ENCODE data around the gene KRTAP10-3.
"Not testable (repeated sequence)": the region's sequence is repeated elsewhere in the genome, so short reads cannot be mapped to it uniquely, and the experiment has no call there.

Gene KRTAP10-3

DNA sequence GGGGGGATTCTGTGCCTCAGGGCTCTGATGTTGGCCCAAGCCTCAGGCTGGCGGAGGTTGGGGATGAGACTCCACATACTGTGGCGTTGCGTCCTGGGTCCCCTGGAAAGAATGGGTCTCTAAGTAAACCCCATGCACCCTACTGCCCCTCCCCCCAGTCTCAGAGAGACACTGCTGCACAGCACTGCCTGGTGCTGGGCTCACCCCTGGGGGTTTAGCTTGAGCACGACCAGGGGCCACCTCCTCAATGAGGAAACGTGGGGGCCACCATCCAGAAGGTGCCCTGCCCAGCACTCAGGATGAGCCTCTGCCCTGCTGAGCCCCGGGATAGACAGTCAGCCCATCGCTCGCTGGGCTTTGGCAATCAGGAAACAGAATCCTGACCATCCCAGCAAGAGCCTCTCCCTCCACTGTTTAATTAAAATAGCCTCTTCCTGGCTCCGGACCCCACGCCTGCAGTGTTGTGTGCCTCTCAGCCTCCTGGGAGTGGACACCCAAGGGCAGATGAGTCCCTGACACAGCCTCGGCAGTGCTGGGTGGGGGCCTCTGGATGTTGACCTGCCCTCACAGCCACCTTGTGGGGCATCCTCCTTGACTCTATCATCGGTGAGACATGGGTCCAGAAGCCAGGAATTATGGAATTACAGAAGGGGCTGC is 11.4 kb upstream of the KRTAP10-3 start:
- no peak for DNase-seq

DNA sequence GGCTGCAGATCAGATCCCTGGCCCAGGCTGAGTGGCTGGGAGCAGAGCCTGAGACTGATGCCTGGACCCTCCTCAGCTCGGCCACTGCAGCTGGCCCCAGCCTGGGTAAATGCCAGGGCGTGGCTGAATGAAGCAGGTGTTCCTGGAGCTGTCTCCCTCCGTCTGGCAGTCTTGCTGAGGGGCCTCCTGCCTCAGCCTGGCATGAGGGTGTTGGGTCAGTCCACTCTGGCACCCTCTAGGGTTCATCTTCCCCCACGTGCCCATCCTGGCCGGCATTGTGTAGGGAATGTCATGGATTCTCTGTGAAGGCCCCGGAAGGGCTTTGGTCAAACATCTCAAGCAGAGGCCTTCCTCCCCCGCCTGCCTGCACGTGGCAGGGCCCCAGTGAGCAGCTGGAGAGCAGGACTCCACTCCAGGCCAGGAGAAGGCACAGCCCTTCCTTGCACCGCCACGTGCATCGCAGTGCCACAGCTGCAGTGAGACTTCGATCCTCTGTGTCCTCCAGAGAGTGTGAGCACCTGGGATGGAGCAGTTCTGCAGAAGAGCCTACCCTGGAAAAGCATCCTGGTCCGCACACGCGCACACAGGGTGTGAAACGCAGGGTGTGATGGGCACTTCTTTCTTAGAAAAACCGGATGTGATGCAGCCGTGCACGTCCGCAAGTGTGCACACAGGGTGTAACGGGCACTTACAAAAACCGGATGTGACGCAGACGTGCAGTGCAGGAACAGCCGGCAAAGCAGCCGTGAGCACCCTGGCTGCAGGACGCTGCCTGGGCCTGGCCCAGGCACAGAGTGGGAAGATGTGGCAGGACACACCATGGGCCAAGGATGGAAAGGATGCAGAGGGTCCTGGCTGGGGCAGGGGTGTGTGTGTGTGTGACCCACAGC is 10.3 kb upstream of the KRTAP10-3 start:
- DNase-seq, result no peak

DNA sequence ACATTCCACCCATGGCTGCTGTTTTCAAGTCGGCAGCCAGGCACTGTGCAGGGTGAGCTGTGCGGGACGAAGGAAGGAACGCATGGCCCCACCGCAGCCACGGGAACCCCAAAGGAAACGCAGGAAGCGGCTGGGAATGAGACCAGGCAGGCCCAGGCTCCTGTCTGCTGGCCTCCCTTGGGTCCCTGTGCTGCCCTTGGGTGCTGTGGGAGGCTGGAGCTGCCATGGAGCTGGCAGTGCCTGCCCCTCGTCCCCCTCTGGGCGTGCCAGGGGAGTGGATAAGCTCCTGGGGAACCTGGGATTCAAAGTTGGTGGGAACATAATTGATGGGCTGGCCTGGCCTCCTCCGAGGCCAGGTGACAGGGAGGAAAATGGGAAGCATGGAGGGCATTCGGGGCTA is 9.7 kb upstream of the KRTAP10-3 start:
- no peak for DNase-seq

DNA sequence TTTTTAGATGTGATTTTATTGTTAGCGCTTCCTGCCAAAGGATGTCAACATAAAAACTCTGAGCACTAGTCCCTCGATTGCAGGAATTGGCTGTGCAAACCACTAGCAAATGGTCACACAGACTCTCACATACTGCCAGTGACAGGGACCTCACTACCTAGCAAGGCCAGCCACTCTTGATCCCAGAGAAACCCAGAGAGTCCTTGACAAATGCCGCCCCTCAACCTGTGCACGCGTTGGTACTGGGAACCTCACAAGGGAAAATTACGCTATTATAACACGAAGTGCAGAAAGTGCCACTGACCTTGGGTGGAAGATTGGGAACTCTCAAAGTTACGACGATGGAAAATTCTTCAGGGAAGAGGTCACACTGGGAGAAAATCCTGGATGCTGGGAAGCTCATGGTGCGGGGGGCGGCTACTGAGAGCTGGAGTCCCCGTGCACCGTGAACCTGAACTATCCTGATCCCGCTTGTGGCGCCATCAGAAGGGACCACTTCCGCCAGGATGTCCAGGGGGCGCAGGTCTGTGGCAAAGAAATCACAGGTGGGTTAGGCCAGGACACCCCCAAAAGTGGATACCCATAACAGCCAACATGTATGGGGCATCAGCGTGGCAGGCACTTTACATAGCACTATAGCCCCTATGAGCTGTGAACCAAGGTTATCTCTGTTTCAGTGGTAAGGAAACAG is 9.0 kb upstream of the KRTAP10-3 start:
- DNase-seq, result no peak

DNA sequence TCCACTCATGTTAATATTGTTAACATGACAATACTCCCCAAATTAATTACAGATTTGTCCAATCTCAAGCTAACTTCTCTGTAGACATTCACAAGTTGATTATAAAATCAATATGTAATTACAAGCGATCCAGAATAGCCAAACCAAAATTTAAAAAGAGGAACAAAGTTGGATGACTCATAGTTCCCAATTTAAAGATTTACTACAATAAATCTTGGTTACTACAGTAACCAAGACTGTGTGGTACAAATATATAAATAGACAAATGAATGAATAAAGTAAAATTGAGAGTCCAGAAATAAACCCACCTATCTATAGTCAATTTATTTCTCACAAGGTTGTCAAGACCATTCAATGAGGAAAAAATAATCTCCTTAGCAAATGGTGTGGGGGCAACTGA is 7.8 kb upstream of the KRTAP10-3 start:
- peak; percentile 55 to 61 for DNase-seq

DNA sequence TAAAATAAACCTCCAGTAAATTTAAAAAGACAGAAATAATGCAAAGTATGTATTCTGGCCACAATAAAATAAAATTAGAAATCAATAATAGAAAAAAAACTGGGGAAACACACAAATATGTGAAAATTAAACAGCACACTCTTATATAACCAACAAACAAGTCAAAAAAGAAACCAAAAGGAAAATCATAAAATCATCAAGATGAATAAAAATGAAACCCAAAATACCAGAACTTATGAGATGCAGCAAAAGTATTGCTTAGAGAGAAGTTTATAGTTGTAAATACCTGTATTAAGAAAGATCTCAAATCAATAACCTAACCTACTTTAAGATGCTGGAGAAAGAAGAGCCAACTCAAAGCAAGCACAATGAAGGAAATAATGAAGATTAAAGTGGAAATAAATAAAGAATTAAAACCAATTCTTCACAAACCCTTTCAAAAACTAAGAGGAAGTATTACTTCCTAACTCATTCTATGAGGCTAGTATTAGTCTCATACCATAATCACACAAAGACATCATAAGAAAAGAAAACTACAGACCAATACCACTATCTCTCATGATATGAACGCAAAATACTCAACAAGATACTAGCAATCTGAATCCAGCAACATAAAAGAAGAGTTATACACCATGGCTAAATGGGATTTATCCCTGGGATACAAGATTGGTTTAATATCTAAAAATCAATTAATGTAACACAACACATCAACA is 6.4 kb upstream of the KRTAP10-3 start:
- peak in 1 of 2 donors; percentile 9 for DNase-seq

DNA sequence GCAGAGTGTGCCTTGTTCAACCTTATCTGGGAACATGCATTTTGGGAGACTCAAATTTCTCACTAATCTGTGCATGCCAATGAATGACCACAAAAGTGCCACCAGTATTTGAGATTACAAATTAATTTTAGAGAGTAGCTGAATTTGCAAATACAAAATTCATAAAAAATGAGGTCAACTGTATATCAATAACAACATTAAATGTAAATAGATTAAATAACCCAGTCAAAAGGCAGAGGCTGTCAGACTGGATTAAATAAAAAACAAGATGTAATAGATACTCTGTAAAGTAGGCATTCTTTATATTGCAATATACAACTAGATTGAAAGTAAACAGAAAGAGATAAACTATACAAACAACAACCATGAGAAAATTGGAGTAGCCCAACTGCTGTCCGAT is 5.5 kb upstream of the KRTAP10-3 start:
- no peak for DNase-seq

DNA sequence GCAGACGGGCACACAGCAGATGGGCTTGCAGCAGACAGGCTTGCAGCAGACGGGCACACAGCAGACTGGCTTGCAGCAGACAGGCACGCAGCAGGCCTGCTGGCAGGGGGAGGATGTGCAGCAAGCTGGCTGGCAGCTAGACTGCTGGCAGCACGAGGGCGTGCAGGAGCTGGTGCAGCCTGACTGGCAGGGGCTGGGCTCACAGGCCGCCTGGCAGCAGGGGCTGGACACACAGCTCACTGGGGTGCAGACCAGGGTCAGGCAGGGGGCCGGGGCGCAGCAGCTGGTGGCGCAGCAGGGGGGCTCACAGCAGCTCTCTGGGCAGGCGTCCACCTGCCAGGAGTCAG is 293 bp downstream of the KRTAP10-3 start:
- DNase-seq, result not testable (repeated sequence)

DNA sequence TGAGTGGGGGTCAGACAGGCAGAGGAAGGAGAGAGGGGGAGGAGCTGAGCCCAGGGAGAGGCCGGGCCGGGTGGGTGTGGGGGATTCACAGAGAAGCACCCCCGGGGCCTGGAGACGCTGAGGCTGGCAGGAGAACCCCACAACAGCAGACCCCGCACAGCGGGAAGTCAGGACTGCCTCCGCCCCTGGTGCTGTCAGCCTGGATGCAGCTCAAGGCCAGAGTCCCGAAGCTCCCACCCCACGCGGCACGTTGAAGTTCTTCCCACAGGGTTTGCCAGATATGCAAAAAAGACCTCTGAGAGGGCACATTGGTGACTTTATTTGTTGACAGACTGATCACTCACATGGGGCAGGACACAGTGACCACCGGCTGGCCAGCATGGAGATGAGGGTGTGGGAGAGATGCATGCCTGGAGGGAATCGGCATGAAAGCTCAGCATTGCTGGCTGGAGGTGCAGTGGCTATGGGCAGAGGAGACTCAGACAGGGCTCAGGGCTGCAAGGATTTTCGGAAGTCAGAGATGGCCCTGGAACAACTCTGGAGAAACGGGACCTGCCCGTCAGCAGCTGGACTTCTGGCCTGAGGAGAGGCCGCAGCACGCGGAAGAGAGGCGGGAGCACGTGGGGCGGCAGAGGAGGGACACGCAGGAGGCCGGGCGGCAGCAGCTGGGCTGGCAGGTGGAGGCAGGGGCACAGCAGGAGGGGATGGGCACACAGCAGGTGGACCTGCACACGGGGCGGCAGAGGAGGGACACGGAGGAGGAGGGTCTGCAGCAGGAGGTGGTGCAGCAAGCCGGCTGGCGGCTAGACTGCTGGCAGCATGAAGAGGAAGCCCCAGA is 885 bp downstream of the KRTAP10-3 start:
- DNase-seq, result no peak

DNA sequence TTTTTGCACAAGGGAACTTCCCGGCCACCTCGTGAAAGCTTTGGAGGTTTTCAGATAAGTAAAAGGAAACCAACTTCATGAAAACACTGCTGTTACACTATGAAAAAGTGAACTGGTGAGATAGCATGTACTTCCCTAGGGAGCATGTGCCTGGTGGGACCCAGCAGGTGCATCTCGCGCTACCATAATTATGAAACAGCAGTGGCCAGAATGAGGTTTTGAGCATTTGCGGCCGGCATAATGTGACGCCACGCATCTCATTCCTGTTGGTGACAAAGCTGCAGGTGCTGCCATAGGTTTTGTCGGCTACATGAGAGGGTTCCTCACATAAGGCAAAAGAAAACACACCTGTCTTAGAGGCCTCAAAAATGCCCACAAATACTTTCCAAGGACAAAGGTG is 1.7 kb downstream of the KRTAP10-3 start:
- no peak for DNase-seq

DNA sequence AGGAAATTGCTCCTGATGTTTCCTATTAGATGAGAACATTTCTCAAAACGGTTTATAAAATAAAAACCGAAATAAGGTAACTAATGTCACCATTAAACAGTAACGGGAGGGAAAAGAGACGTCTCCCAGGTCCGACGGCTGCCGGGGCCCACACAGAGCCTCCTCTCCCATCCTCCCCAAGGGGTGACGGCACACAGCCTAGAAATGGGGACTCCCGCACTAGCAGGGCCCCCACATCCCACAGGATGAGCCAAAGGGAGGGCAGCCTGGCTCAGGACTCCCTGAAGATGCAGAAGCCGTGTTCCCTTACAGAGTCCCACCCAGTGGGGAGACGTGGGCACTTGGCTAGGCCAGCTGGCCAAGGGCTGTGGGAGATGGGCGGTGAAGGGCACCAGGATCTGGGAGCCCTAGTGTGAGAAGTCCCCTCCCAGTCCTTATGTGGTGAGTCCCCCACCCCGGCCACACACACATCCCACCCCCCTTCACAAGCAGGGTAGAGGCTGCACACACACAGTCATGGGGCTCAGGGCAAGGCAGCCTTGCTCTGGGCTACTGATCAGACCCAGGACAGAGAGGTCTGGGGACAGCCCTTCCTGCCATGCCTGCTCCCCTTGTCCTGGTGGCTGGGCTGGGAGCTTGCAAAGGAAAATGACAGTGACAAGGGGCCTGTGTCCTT is 3.3 kb downstream of the KRTAP10-3 start:
- DNase-seq, result no peak

DNA sequence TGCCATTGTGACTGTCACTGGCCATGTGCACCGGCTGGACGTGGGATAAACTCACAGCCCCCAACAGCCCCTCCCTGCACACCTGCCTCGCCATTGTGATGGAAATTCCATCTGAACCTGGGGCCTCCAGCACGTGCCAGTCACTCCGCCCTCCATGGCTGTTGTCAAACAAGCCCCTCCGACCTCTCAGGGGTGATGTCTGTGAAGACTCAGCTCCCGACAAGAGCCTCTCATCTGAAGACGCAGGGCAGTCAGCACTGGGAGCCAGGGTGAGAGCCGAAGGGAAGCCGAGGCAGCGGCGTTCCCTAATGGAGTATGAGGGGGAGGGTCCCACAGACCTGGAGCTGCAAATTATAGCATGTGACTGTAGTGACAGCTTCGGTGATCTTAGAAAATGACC is 5.9 kb downstream of the KRTAP10-3 start:
- DNase-seq, result no peak

DNA sequence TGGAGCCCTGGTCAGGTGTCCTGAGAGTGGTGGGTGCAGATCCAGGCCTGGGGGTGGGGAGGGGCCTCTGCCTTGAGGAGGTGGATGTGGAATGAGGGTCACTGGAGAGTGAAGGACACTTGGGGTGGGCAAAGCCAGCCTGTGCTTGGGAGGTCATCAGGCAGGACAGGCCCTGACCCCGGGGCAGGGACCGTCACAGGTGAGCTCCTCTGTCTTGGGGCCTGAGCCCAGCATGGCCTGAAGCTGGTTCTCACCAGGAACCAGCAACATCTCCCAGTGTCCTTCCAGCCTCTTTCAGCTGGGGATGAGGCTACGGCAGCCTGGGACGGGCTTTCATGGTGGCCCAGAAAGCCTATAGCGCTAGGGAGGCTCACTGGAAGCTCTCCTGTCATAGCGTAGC is 6.5 kb downstream of the KRTAP10-3 start:
- no peak for DNase-seq

DNA sequence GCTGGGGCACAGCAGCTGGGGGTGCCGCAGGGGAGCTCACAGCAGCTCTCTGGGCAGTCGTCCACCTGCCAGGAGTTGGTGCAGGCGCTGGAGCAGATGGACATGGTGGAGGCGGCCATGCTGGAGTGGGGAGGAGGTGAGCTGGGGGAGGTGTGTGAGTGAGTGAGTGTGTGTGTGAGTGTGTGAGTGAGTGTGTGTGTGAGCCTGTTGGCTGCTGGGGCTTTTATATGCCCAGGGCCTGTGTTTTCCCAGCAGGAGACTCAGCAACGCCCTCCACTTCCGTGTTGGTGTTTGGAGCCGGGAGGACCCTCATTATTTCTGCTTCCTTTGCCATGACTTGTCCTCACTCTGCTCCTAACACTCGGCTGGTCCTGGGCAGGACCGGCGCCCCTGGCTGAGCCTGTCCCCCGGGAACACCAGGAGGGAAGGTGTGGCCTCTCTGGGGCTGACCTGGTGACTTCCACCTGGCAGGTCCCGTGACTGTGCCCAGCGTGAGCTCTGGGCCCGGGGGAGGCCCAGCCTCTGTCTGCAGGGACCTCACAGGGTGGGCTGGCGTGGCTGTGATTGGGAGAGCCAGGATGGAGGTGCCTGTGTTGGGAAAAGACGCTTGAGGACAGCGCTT is 7.1 kb downstream of the KRTAP10-3 start, which contains the start of gene KRTAP10-2:
Gene KRTAP10-2, minus strand, starts transcription at position 166 of the 622 bp plus-strand sequence. Its CDS starts 47 bp downstream, at position 119.
- DNase-seq, result no peak

DNA sequence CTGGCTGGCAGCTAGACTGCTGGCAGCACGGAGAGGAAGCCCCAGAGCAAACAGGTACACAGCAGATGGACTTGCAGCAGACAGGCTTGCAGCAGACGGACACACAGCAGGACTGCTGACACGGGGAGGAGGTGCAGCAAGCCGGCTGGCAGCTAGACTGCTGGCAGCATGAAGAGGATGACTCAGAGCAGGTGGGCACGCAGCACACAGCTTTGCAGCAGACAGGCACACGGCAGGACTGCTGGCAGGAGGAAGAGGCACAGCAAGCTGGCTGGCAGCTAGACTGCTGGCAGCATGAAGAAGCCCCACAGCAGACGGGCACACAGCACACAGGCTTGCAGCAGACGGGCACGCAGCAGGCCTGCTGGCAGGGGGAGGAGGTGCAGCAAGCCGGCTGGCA is 7.8 kb downstream of the KRTAP10-3 start:
- DNase-seq, result no peak

DNA sequence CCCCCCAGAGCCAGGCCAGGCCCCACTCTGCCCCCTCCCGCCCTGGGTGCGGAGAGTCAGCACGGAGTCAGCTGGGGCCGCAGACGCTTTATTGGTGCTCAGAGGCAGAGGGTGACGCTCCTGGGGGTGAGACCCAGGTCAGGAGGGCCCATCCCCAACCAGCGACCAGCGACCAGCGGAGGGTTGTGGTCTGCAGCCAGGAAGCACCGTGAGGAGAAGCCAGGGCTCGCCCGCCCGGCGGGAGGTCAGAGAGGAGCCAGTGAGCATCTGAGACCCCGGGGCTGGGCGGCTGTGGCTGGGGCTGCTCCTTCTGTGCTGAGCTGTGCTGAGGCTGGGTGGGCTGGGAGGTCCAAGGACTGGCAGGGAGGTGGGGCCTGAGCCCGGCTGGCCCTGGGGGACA is 8.3 kb downstream of the KRTAP10-3 start:
- not testable (repeated sequence) for DNase-seq

DNA sequence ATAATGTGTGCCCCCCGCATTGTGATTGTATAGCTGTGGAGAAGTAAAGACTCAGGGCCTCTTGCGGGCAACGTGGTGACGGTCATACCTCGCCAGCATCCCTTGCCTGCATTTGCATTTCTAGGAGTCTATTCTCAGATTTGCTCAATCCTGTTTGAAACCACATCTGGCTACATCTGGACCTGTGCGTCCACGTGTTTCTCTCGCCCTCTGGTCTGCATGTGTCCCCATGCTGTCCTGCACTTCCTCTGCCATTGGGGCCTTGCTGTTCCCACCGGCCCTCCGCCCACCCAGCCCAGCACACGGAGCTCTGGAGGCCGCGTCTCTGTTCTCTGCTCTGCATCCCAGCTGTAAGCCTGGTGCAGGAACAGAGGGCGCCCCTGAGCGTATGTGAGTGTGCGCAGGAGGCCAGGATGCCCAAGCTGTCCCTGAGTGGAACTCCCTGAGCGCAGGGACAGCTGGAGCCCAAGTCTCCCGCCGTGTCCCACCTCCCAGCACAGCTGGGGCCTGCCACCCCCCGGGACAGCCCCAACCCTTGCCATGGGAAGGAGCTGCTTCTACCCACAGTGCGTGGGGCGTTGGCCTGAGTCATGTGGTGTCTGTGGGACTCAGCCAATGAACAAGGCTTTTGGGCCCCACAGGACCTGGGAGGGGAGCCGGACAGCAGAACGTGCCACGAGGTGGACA is 8.9 kb downstream of the KRTAP10-3 start:
- no peak for DNase-seq

DNA sequence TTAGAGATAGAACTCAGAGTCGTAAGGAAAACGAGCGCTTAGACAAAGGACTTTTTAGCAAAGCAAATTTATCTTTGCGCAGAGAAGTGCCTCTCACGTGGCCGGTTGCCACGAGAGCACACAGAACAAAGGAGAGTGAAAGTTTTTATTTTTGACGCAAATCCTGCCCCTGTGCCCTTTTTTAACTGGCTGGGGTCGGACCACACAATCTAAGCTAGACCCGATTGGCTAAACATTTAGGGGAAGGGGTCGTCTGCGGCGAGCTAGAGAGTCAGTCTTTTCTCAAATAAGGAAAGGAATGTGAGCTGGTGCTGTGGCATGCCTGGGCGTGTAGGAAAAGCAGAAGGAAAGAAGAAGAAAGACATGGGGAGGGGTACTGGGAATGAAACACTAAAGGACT is 9.7 kb downstream of the KRTAP10-3 start:
- no peak for DNase-seq

DNA sequence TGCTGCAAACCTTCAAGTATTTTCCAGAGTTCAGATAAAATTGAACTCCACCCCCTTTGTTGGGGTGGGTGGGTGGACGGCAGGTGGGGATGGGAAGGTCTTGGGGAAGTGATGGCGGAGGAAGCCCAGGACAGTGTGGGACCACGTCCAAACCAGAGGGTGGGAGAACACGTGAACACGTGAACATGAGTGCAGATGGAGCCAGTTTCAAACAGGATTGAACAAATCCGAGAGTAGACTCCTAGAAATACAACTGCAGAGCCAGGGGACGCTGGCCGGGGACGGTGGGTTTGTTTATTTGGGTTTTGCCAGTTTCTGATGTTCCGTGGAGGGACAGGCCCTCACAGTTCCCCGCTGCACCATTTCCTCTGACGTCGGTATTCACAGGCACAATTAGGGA is 10.2 kb downstream of the KRTAP10-3 start:
- no peak for DNase-seq

DNA sequence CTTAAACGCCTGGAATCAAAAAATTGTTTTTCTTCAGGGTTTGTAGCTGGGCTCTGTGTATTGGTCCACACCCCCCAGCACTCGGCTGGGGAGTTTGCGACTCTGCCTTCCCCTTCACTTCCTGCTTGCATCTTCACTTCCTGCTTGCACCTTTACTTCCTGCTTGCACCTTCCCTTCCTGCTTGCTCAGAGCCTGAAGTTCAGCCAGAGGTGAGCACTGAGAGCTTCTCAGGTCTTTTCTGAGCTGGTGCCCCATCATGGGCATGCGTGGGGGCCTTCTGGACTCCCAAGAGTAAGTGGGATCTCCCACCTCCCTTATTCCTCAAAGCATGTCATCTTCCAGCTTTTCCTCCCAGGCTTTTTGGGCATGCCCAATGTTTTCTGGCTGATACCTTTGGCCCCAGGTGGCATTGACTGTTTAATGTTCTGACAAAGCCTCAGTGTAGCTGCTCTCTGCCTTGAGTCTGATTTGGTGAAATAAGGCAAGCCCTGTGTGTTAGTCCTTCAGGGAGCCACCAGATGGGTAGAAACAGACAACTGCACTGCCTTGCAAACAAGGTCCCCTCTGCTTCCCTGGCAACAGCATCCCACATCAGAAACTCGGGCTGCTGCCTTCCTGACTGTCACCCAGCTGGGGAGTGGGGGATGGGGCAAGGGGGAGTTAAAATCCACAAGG is 10.8 kb downstream of the KRTAP10-3 start:
- no peak for DNase-seq
